Body of pancreas (tissue), 4 donors: ENCODE measurements around the gene SH3BP4.

Experiments used
- CTCF ChIP-seq, 7 experiments: fragments of 450-650 bp in 4 of 7; fragments of 200-600 bp in 3 of 7; sonication (generic) in 3 of 7; IDR thresholded peaks; one replicate each; pipeline ENCODE4 v1.5.1; 2016 to 2019; ENCODE audit warnings: antibody characterized with exemption in 7 of 7
- POLR2A ChIP-seq, 3 donors: fragments of 450-650 bp; IDR thresholded peaks; one replicate each; pipeline ENCODE4 v1.6.1; 2016; ENCODE audit warnings: antibody characterized with exemption in 3 of 3, mild to moderate bottlenecking in 2 of 3

GRCh38 chr2:235056768-235057167, 105.0 kb downstream of the SH3BP4 start:
- TF ChIP-seq POLR2A (IDR thresholded peaks at IDR 0.05), result no peak
- no peak for TF ChIP-seq CTCF (IDR thresholded peaks at IDR 0.05)
